ENCODE results near the gene BAZ2B. TPM values are rescaled to one million over a fixed set of nuclear protein-coding genes. Genes with fewer than 3 reads are reported as not detected.

Gene BAZ2B
- total and polyA plus RNA-seq, 12 donors = 18.9 to 137 (median 68.0) TPM

DNA sequence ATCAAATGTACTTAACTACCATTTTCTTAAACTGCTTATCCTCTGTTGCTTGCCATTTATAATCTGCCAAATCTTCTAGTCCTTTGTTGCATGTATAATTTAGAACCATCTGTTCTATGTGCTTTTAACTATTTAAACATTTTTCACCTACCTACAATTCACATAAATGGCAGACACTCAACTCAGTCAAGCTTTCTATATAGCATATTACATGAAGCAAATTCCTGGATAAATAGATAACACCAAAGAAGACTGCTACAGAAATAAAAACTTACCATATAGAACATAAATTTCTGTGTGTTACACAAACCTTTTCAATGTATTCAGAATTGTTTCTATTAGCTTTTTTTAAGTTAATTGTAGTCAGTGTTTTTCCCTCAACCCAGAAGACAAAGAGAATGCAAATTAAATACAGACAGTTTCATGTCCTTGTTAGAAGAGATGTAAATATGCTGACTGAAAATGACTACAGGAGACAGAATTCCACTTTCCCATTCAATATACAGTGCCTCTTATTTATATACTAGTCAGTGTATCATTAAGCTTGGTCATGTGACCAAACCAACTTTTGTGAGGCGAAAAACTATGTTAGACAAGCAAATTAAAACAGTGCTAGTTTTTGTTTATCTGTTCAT, 2.6 kb downstream of the BAZ2B start:
- 4 to 8% (median 5%) methylated on average over 1 of the region's 1 CpG for WGBS, 4 donors
- H3K4me1 ChIP-seq (replicated peaks in 1 of 2) = peaks cover 7 to 63% of the 10 kb centered on the region in 2 donors

DNA sequence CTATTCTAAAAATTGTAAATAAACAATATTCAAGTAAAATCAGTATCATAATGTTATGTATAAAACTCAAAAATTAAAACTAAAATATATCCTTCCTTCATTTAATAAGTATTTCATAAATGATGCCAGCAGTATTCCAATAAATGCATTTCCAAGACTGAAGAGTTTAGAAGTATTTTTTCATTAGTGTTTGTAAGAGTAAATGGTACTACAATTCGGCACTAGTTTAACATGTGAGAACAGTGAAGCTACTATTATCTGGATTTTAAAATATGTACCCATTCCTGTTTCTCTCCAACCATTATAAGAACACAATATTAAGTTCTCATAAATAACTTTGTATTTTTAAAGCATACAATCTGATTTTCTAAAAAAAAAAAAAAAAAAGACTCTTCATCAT, 3.3 kb downstream of the BAZ2B start:
- no peaks in the 10 kb centered on the region for H3K36me3 ChIP-seq (replicated peaks in 1 of 2)
- intact Hi-C loops (cut with DNase I) = loop anchor here in 1 of 2 donors (5.0 kb wide), 1 partner anchor 99 kb away; the partner anchor contains the start of gene MARCHF7
- H3K9me3 ChIP-seq (replicated peaks in 1 of 3) = no peaks in the 10 kb centered on the region
- no peaks in the 10 kb centered on the region for H3K27me3 ChIP-seq
- WGBS, 4 donors = 28 to 41% (median 35%) methylated on average over 1 of the region's 1 CpG
- DNase-seq = no peak
- H3K4me3 ChIP-seq = peak overlapping the region in 2 of 4 donors; percentile 80 to 84
- peak overlapping the region in 2 of 5 donors; percentile 32 to 98 for H3K27ac ChIP-seq
- peaks cover 7 to 59% of the 10 kb centered on the region in 2 donors for H3K4me1 ChIP-seq (replicated peaks in 1 of 2)
- no peak for TF ChIP-seq POLR2A (IDR thresholded peaks at IDR 0.05)
- TF ChIP-seq, protein P1, sequence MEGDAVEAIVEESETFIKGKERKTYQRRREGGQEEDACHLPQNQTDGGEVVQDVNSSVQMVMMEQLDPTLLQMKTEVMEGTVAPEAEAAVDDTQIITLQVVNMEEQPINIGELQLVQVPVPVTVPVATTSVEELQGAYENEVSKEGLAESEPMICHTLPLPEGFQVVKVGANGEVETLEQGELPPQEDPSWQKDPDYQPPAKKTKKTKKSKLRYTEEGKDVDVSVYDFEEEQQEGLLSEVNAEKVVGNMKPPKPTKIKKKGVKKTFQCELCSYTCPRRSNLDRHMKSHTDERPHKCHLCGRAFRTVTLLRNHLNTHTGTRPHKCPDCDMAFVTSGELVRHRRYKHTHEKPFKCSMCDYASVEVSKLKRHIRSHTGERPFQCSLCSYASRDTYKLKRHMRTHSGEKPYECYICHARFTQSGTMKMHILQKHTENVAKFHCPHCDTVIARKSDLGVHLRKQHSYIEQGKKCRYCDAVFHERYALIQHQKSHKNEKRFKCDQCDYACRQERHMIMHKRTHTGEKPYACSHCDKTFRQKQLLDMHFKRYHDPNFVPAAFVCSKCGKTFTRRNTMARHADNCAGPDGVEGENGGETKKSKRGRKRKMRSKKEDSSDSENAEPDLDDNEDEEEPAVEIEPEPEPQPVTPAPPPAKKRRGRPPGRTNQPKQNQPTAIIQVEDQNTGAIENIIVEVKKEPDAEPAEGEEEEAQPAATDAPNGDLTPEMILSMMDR (IDR thresholded peaks at IDR 0.05) = no peak

More for the DNA sequence above, 2.6 kb downstream of the BAZ2B start:
- no peaks in the 10 kb centered on the region for H3K9me3 ChIP-seq (replicated peaks in 1 of 3)
- DNase-seq = no peak
- H3K27me3 ChIP-seq = no peaks in the 10 kb centered on the region
- intact Hi-C loops (cut with DNase I) = loop anchor here in 1 of 2 donors (5.0 kb wide), 1 partner anchor 99 kb away; the partner anchor contains the start of gene MARCHF7
- peak in 1 of 2 donors; percentile 18 for TF ChIP-seq POLR2A (IDR thresholded peaks at IDR 0.05)
- TF ChIP-seq, protein P1 (IDR thresholded peaks at IDR 0.05) = no peak
- H3K4me3 ChIP-seq = peak overlapping the region in 2 of 4 donors; percentile 80 to 84
- H3K36me3 ChIP-seq (replicated peaks in 1 of 2) = no peaks in the 10 kb centered on the region
- peak overlapping the region; percentile 93 to 99 (median 97) for H3K27ac ChIP-seq

DNA sequence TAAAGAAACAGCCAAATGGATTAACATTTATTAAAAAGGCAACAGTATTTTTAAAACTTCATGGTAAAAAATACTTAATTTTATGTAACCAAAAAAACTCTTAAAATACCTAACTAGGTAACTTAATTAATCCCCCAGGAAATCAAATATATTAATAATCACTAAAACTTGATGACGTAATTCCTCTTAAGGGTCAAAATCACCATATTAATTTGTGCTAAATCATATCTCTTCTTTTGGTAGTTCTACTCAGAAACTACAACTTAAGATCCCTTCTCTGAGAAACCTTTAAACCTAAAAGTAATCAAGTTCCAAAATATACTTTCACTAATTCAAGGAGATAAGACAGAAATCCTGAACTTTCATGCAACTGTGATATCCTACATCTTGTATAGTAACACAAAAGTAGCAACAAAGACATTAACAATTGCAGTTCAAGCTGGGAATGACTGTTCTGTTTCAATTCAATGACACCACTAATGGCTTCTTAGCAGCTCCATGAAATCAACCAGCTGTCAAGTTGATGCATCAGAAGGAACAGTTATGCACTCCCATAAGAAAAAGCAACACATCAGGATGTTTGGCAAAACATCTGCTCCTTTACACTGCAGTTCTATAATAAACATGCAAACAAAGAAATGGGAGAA, 4.0 kb downstream of the BAZ2B start:
- DNase-seq = no peak
- H3K4me1 ChIP-seq (replicated peaks in 1 of 2) = peaks cover 7 to 52% of the 10 kb centered on the region in 2 donors
- no peaks in the 10 kb centered on the region for H3K9me3 ChIP-seq (replicated peaks in 1 of 3)
- WGBS, 4 donors = 50 to 63% (median 55%) methylated on average over 1 of the region's 1 CpG
- H3K27me3 ChIP-seq = no peaks in the 10 kb centered on the region
- H3K4me3 ChIP-seq = peak overlapping the region in 1 of 4 donors; percentile 80
- H3K27ac ChIP-seq = peak overlapping the region in 3 of 5 donors; percentile 32 to 98 (median 49)
- H3K36me3 ChIP-seq (replicated peaks in 1 of 2) = no peaks in the 10 kb centered on the region
- TF ChIP-seq, protein P1 (IDR thresholded peaks at IDR 0.05) = no peak
- no peak for TF ChIP-seq POLR2A (IDR thresholded peaks at IDR 0.05)
- intact Hi-C loops (cut with DNase I) = loop anchor here in 1 of 2 donors (5.0 kb wide), 1 partner anchor 100 kb away; the partner anchor contains the start of gene MARCHF7

DNA sequence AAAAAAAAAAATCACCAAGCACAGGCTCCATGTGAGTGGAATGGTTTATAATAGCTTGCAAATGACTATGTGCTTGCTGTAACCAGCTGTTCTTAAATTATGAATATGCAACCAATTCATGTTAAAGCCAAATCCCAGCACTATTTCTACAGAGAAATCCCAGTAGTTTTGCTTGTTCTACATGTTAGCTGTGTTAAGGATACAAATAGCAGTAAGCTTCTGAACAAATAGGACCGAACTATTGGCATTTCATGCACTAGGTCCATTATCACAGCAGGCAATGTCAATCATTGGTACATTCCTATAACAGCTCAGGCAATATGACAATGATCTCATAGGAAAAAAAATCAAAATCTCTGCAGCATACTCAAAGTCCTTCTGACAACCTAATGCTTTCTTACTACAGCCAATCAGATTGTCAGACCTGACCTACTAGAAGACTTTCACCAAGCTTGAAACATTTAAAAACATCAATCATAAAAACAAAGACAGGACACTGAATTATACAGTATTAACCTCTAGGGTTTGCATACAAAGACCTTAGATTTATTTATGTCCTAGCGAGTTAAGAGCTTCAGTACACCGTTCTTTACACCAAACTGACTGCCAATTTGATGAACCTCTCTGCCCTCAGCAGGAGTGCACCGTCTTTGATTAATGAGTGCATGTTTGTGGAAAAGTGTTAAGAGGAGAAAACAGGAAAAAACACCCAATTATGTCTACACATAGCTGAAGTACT, 6.4 kb downstream of the BAZ2B start:
- Histone ChIP-seq H3K4me1 (replicated peaks in 1 of 2) (peaks cover 17 to 68% of the 10 kb centered on the region in 2 donors), H3K27me3 (no peaks in the 10 kb centered on the region), H3K36me3 (replicated peaks in 1 of 2) (no peaks in the 10 kb centered on the region), H3K9me3 (replicated peaks in 1 of 3) (no peaks in the 10 kb centered on the region), H3K27ac (no peak overlapping the region), H3K4me3 (no peak overlapping the region)
- intact Hi-C loops (cut with DNase I) = loop anchor here in 1 of 2 donors (5.0 kb wide), 1 partner anchor 102 kb away; the partner anchor contains the start of gene MARCHF7
- WGBS, 4 donors = 67 to 77% (median 74%) methylated on average over 4 of the region's 4 CpGs
- TF ChIP-seq POLR2A (IDR thresholded peaks at IDR 0.05) = no peak
- no peak for DNase-seq

Measured in adrenal gland (tissue), 12 donors.